ENCODE data around the gene SPDYE17.
"Not testable (repeated sequence)": the region's sequence is repeated elsewhere in the genome, so short reads cannot be mapped to it uniquely, and the experiment has no call there.

- TF ChIP-seq CTCF, POLR2AphosphoS5, POLR2A, EP300 (IDR thresholded peaks at IDR 0.05): not testable (repeated sequence)
Observed at GRCh38 chr7:77004151-77004550, 28.0 kb downstream of the SPDYE17 start.
